ENCODE results near the gene SLC9A5.

The SLC9A5 gene

DNA sequence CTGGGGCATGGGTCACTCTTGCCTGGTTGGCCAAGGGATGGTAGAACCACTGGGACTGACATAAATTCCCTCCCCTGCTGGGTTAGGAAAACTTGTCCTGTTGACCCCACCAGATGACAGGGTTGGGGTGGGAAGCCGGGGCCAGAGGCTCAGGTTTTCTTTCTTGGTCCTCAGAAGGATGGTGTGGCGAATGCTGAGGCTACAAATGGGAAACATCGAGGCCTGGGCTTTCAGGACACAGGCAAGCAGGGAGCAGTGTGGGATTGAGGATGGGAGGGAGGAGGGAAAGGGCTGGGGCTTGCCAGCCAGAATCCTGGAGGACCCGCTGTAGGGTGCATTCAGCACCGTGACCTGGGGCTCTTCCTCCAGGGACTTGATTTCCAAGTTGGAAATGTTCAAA lies 16.1 kb downstream of the SLC9A5 start:
- Histone ChIP-seq H3K4me1 (no peaks in the 10 kb centered on the region), H3K36me3 (replicated peaks) (no peaks in the 10 kb centered on the region), H3K9me3 (no peaks in the 10 kb centered on the region), H3K4me3 (no peak overlapping the region), H3K27me3 (ENCODE audit: low read depth) (peaks cover 6% of the 10 kb centered on the region)
- in situ Hi-C loops (cut with MboI; ENCODE audit: low sequenced_read_pairs) = no loop called here
- DNase-seq (ENCODE audit: low spot score in 2 of 2) = no peak

DNA sequence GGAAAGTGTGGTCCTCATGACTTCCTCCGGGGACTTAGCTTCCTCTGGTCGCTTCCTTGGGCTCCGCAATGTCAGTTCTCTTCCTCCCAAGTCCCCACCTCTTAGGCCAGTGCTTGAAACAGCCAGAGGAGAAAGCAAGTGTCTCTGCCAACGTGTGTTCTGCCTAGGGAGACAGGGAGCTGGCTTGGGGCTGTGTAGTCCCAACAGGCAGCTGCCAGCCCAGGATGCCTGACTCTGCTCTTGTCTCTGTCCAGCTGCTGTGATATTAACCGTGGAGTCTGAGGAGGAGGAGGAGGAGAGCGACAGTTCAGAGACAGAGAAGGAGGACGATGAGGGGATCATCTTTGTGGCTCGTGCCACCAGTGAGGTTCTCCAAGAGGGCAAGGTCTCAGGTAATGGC lies 17.1 kb downstream of the SLC9A5 start:
- Histone ChIP-seq H3K36me3 (replicated peaks) (no peaks in the 10 kb centered on the region), H3K9me3 (no peaks in the 10 kb centered on the region), H3K4me3 (no peak overlapping the region), H3K27me3 (ENCODE audit: low read depth) (peaks cover 6% of the 10 kb centered on the region), H3K4me1 (no peaks in the 10 kb centered on the region)
- DNase-seq (ENCODE audit: low spot score in 2 of 2) = no peak
- in situ Hi-C loops (cut with MboI; ENCODE audit: low sequenced_read_pairs) = no loop called here

DNA sequence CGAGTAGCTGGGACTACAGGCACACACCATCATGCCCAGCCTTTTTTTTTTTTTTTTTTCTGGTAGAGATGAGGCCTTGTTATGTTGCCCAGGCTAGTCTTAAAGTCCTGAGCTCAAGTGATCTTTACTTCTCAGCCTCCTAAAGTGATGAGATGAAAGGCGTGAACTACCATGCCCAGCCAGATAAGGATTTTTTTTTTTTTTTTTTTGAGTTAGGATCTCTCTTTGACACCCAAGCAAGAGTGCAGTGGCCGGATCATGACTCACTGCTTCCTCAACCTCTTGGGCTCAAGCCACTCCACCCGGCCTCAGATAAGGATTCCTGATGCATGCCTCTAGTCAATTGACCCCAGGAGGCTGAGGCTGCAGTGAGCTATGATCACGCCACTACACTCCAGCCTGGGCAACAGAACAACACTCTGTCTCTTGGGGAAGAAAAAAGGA lies 19.4 kb downstream of the SLC9A5 start:
- Histone ChIP-seq H3K27me3 (ENCODE audit: low read depth) (peaks cover 3% of the 10 kb centered on the region), H3K4me1 (no peaks in the 10 kb centered on the region), H3K36me3 (replicated peaks) (no peaks in the 10 kb centered on the region), H3K9me3 (no peaks in the 10 kb centered on the region), H3K4me3 (no peak overlapping the region)
- in situ Hi-C loops (cut with MboI; ENCODE audit: low sequenced_read_pairs) = no loop called here
- DNase-seq (ENCODE audit: low spot score in 2 of 2) = no peak

DNA sequence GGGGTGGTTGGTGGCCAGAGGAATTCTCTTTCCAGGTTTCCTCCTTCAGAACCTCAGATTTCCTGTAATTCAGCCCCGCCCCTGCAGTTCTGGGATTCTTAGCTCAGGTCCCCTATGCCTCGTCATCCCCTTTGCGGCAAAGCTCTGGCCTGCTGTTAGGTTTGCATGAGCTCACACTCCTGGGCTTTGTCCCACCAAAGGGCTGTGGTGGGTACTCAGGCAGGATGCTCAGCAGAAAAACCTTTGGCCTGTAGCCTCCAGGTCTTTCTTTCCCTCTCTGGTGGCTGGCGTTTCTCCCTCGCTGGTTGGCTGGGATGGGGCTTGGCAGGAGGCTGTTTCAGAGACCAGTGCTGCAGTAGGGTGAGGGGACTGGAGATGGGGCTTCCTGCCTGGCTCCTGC lies 21.0 kb downstream of the SLC9A5 start:
- no peak for DNase-seq (ENCODE audit: low spot score in 2 of 2)
- H3K27me3 ChIP-seq (ENCODE audit: low read depth) = no peaks in the 10 kb centered on the region
- H3K4me1 ChIP-seq = no peaks in the 10 kb centered on the region
- no peak overlapping the region for H3K4me3 ChIP-seq
- in situ Hi-C loops (cut with MboI; ENCODE audit: low sequenced_read_pairs) = no loop called here
- no peaks in the 10 kb centered on the region for H3K9me3 ChIP-seq
- no peaks in the 10 kb centered on the region for H3K36me3 ChIP-seq (replicated peaks)

DNA sequence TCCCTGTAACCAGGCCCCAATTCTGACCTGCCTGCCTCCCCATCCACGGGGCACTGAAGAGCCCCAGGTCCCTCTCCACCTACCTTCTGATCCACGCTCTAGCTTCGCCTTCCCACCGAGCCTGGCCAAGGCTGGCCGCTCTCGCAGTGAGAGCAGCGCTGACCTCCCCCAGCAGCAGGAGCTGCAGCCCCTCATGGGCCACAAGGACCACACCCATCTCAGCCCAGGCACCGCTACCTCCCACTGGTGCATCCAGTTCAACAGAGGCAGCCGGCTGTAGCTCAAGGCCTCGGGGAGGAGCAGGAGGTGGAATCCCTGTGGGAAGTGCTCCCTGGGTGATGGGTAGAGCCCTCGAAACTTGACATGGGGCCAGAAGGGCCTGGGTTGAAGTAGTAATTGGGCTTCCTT lies 22.2 kb downstream of the SLC9A5 start:
- DNase-seq (ENCODE audit: low spot score in 2 of 2) = no peak
- Histone ChIP-seq H3K4me3 (no peak overlapping the region), H3K9me3 (no peaks in the 10 kb centered on the region), H3K36me3 (replicated peaks) (peaks cover 3% of the 10 kb centered on the region), H3K4me1 (no peaks in the 10 kb centered on the region), H3K27me3 (ENCODE audit: low read depth) (no peaks in the 10 kb centered on the region)
- in situ Hi-C loops (cut with MboI; ENCODE audit: low sequenced_read_pairs) = no loop called here

DNA sequence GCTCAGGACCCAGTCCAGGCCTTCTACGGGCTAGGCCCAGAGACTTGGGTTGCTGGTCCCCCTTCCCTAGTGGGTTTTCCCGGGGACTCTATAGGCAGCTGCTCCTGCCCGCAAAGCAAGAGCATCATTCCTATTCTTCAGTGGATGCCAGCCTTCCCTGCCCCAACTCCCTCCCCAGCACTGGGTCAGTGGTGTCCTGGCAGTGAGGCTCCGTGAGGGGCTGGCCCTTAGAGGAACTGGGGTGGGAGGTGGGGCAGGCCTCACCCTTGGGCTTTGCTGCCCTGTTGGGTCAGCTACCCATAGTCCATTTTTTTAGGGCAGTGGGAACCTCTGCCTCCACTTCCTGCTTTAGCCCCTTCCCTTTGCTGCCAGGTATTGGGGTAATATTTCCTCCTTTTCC lies 22.7 kb downstream of the SLC9A5 start:
- Histone ChIP-seq H3K4me1 (no peaks in the 10 kb centered on the region), H3K27me3 (ENCODE audit: low read depth) (no peaks in the 10 kb centered on the region), H3K4me3 (no peak overlapping the region), H3K9me3 (no peaks in the 10 kb centered on the region), H3K36me3 (replicated peaks) (peaks cover 8% of the 10 kb centered on the region)
- in situ Hi-C loops (cut with MboI; ENCODE audit: low sequenced_read_pairs) = no loop called here
- no peak for DNase-seq (ENCODE audit: low spot score in 2 of 2)

DNA sequence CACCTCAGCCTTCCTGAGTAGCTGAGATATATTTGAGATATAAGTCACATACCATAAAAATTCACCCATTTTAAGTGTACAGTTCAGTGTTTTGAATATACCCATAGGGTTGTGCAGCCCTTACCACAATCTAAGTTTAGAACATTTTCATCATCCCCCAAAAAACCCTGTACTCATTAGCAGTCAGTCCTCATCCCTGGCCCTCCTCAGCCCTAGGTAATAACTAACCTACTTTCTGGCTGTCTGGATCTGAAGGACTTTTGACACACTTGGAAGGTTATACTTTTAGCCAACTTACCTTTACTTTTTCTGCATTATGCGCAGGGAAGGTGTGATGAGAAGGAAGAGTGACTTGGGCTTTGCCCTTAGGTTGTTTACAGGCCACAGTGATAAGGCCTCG lies 26.5 kb downstream of the SLC9A5 start:
- no peaks in the 10 kb centered on the region for H3K27me3 ChIP-seq (ENCODE audit: low read depth)
- no peak for DNase-seq (ENCODE audit: low spot score in 2 of 2)
- peaks cover 22% of the 10 kb centered on the region for H3K36me3 ChIP-seq (replicated peaks)
- peaks cover 6% of the 10 kb centered on the region for H3K4me1 ChIP-seq
- H3K4me3 ChIP-seq = no peak overlapping the region
- in situ Hi-C loops (cut with MboI; ENCODE audit: low sequenced_read_pairs) = no loop called here
- no peaks in the 10 kb centered on the region for H3K9me3 ChIP-seq

DNA sequence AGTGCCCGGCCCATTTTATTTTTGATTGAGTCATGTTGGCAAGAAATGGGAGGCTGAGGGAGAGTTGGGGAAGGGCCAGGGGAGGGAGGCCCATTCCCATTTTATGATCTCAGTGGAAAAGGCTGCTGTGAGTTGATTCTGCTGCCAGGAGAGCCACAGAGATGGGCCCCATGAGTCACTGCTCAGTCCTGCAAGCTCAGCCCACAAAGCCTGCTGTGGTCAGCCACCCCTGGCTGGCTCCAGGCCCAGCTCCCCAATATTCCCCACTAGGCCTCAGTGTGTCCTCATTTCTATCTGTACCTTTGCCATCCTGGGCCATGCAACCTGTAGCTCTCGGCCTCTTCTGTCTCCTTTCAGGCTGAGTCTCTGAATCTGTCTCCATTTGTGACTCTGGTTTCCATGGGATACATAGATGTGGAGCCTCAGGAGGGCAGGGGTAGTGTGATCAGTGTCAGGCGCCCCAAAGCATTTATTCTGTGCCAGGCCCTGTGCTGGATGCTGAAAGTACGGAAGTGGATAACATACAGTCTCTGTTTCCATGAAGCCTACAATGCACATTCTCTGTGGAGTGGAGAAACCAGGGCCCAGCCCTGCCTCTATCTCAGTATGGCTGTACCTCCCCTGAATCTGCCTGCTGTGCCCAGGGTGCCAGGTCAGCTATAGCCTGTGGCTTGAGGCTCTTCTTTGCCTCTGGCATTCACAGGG lies 28.7 kb downstream of the SLC9A5 start:
- H3K9me3 ChIP-seq = no peaks in the 10 kb centered on the region
- peaks cover 22% of the 10 kb centered on the region for H3K36me3 ChIP-seq (replicated peaks)
- H3K4me1 ChIP-seq = peaks cover 6% of the 10 kb centered on the region
- in situ Hi-C loops (cut with MboI; ENCODE audit: low sequenced_read_pairs) = no loop called here
- no peaks in the 10 kb centered on the region for H3K27me3 ChIP-seq (ENCODE audit: low read depth)
- DNase-seq (ENCODE audit: low spot score in 2 of 2) = no peak
- peak overlapping the region; percentile 52; the same call in 1 of the 2 replicates for H3K4me3 ChIP-seq

DNA sequence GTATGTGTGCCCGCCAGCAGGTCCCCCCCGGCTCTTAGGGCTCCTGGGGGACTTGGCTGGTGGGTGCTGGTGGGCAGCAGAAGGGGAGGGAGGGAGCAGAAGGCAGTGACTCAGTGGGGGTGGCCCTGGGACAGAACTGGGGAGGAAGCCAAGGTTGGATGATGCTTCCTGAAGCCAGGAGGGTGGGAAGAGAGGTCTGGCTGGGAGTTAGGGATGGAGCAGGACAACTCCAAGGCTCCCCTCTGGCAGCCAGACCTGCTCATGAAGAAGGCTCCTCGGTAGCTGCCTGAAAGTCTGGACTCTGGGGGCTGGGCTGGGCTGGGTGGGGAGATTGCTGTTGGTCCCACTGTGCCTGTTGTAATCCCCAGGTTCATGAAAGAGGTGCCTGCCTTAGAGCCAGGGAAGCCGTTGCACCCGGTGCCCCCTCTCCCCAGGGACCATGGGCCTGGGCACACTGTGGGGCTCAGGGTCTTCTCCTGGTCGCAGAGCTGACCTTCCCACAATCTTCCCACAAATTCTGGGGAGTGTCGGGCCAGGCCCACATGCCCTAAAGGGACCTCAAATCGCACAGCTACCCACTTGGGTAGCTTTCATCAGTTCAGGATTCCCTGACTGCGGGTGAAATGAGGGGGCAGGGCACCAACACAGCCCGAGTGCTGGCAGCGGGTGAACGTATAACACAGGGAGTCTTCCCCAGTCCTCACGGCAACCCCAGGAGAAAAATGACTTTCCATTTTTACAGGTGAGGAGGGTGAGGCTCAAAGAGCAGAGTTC lies 29.4 kb downstream of the SLC9A5 start:
- DNase-seq (ENCODE audit: low spot score in 2 of 2) = no peak
- in situ Hi-C loops (cut with MboI; ENCODE audit: low sequenced_read_pairs) = no loop called here
- H3K36me3 ChIP-seq (replicated peaks) = peaks cover 27% of the 10 kb centered on the region
- H3K9me3 ChIP-seq = no peaks in the 10 kb centered on the region
- H3K4me3 ChIP-seq = peak overlapping the region; percentile 52
- no peaks in the 10 kb centered on the region for H3K27me3 ChIP-seq (ENCODE audit: low read depth)
- peaks cover 6% of the 10 kb centered on the region for H3K4me1 ChIP-seq

DNA sequence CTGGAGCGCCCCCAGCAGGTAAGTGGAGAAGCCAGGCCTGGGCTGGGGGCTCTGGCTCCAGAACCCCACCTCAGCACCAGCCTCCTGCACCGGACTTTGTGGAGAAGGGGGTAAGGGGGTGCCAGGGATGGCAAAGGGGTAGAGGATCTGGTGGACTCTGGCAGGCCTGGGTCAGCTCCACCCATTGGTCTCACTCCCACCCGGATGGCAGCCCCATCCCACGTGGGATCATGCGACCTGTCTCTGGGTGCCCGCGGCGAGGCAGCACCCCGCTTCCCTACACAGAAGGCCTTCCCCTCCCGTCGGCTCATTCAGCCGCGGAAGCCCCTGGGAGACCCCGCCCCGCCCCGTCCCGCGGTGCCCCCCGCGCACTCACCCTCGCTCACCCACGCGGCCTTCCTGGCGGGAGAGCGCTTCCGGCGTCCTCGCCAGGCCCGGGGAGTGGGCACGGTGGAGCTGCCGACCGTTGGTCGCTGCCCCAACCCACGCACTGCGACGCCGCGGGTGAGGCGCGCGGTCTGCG lies 30.1 kb downstream of the SLC9A5 start:
- Histone ChIP-seq H3K4me3 (peak overlapping the region; percentile 52), H3K9me3 (no peaks in the 10 kb centered on the region), H3K36me3 (replicated peaks) (peaks cover 27% of the 10 kb centered on the region), H3K27me3 (ENCODE audit: low read depth) (no peaks in the 10 kb centered on the region), H3K4me1 (peaks cover 6% of the 10 kb centered on the region)
- peak in 1 of 2 experiments; percentile 63 for DNase-seq (ENCODE audit: low spot score in 2 of 2)
- in situ Hi-C loops (cut with MboI; ENCODE audit: low sequenced_read_pairs) = no loop called here

DNA sequence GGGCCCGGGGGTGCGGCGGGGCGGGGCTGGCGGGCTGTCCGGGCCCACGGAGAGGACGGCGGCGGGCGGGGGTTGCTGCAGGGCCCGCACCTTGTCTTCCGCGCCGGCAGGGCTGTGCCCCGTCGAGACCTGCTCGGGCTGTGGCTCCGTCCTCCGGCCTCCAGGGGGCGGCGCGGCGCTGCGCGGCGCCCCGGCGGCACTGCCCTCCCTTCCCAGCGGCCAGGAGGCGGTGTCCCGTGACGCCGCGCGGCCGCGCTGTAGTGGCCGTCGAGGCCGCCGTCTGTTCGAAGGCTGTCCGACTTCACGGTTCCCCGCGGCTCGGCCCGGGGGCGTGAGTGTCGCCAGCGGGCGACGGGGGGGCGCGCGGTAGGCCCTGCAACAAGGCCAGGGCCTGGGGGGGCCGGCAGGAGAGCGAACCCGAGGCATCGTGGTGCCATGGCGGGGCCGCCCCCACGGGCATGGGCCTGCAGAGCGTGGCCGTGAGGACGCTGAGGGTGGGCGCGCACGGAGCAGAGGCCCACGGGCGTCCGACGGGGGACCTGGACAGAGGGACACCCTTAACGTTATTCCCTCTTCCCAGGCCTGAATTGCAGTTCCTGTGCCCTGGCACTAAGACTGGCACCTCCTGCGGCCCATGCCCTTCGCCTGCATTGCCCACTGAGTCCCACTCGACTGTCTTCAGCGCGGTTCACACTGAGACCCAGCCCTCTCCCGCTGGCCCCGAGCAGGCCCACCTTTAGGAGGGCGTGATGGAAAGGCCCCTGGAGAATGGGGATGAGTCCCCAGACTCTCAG lies 30.7 kb downstream of the SLC9A5 start, which contains the start of gene PLEKHG4:
Gene PLEKHG4, plus strand, starts transcription at position 237 of the 794 bp plus-strand sequence. Its CDS starts 513 bp downstream, at position 750.
- Histone ChIP-seq H3K27me3 (ENCODE audit: low read depth) (no peaks in the 10 kb centered on the region), H3K9me3 (no peaks in the 10 kb centered on the region), H3K36me3 (replicated peaks) (peaks cover 27% of the 10 kb centered on the region), H3K4me1 (peaks cover 6% of the 10 kb centered on the region), H3K4me3 (peak within 1 kb of the TSS; percentile 52)
- DNase-seq (ENCODE audit: low spot score in 2 of 2) = peak; percentile 72 to 87
- in situ Hi-C loops (cut with MboI; ENCODE audit: low sequenced_read_pairs) = no loop called here

DNA sequence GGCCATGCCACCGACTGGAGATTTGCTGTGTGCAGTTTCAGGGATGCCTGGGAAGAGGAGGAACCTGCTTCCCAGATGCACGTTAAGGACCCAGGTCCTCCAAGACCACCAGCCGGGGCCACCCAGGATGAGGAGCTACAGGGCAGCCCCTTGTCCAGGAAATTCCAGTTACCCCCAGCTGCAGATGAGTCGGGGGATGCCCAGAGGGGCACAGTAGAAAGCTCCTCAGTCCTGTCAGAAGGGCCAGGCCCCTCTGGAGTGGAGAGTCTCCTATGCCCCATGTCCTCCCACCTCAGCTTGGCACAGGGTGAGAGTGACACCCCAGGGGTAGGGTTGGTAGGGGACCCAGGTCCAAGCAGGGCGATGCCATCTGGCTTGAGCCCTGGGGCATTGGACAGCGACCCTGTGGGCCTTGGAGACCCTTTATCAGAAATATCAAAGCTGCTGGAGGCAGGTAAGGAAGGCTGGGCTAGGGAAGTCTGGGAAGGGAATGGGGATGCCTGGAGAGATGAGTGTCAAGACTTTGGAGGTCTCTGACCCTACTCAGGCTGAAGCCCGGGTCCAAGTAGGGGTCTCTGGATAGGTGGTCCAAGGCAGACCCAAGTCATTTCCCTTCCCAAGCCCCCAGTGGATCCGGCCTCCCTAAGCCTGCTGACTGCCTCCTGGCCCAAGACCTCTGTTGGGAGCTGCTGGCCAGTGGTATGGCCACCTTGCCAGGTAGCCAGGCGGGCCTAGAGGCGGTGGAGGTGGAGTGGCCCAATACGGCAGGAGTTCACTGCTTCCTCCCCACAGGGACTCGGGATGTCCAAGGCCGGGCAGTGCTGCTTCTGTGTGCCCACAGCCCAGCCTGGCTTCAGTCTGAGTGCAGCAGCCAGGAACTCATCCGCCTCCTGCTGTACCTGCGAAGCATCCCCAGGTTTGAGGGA lies 31.6 kb downstream of the SLC9A5 start:
- Histone ChIP-seq H3K27me3 (ENCODE audit: low read depth) (no peaks in the 10 kb centered on the region), H3K4me3 (peak overlapping the region; percentile 34), H3K9me3 (no peaks in the 10 kb centered on the region), H3K4me1 (peaks cover 6% of the 10 kb centered on the region), H3K36me3 (replicated peaks) (peaks cover 28% of the 10 kb centered on the region)
- in situ Hi-C loops (cut with MboI; ENCODE audit: low sequenced_read_pairs) = no loop called here
- DNase-seq (ENCODE audit: low spot score in 2 of 2) = no peak

Data from HAP-1 (cell line).